K562 (cell line): ENCODE results near the gene PIGL. TPM values are rescaled to one million over a fixed set of nuclear protein-coding genes. Genes with fewer than 3 reads are reported as not detected.

Experiments
- ATAC-seq: fragments of 200-7000 bp; cut with Tn5 transposase; 3 replicates; pipeline ENCODE4 v1.9.1; 2020; ENCODE audit warnings: moderate library complexity
- BruUV-seq: library from RNA; stranded (reverse); fragments of 400-500 nt; replicated peaks from 2 replicates; lab custom pipeline; 2021; lab: Mats Ljungman, UMichigan
- CTCF ChIA-PET: fragments of 300-600 bp; formaldehyde crosslinking; extraction: SDS; loops from one replicate; lab custom pipeline; 2021; ENCODE audit warnings: low intra/inter-chr PET ratio; lab: Yijun Ruan, JAX
- POLR2A ChIA-PET: fragments of 300-600, 350-650 bp; sonication (Branson Sonifier 250); formaldehyde crosslinking; extraction: SDS; loops from one replicate; lab custom pipeline; 2021; ENCODE audit warnings: antibody characterized with exemption, inconsistent platforms; lab: Yijun Ruan, JAX
- DNase-seq, 4 experiments: peaks; one replicate each; pipeline versions ENCODE4 v3.0.0 to v3.0.0-alpha.2; 2011 to 2018; ENCODE audit warnings: low spot score in 3 of 4, mixed read lengths in 3 of 4; ENCODE audit errors: extremely low read depth in 1 of 4
- FAIRE-seq: peaks from 2 replicates; lab custom pipeline; 2011; peaks lifted over from hg19 to GRCh38; lab: Jason Lieb, UNC
- H2AFZ ChIP-seq: 2 replicates; pipeline ENCODE4 v1.6.0; 2011; ENCODE audit warnings: low read depth, low read length, control low read depth, inconsistent platforms
- H3K27ac ChIP-seq: fragments of 200-600 bp; 3 replicates; pipeline ENCODE4 v1.8.0; 2011; ENCODE audit warnings: low read depth, mild to moderate bottlenecking, control low read depth, inconsistent platforms, low read length, moderate library complexity, mixed read lengths; ENCODE audit errors: extremely low read depth
- H3K27me3 ChIP-seq, 2 experiments: fragments of 300-600 bp in 1 of 2; 2 replicates in 1 of 2; 3 replicates in 1 of 2; pipeline versions ENCODE4 v1.6.0 to v1.8.0; 2011; ENCODE audit warnings: inconsistent platforms in 2 of 2, low read length in 2 of 2, mild to moderate bottlenecking in 1 of 2, mixed read lengths in 1 of 2, moderate library complexity in 1 of 2; ENCODE audit not compliant: control insufficient read depth in 2 of 2, insufficient read depth in 2 of 2
- H3K36me3 ChIP-seq: fragments of 300-600 bp; 3 replicates; pipeline ENCODE4 v1.8.0; 2011; ENCODE audit warnings: mild to moderate bottlenecking, low read length, inconsistent platforms; ENCODE audit not compliant: control insufficient read depth, insufficient read depth
- H3K4me1 ChIP-seq, 2 experiments: fragments of 200-600 bp in 1 of 2; replicated peaks in 1 of 2; 2 replicates in 1 of 2; 3 replicates in 1 of 2; pipeline versions ENCODE4 v1.5.1 to v1.8.0; 2011; ENCODE audit warnings: inconsistent platforms in 2 of 2, low read length in 2 of 2, mild to moderate bottlenecking in 1 of 2, mixed read lengths in 1 of 2, moderate library complexity in 1 of 2; ENCODE audit not compliant: control insufficient read depth in 2 of 2, insufficient read depth in 2 of 2
- H3K4me2 ChIP-seq: 2 replicates; pipeline ENCODE4 v1.6.1; 2011; ENCODE audit warnings: low read length, control low read depth, inconsistent platforms, mixed read lengths; ENCODE audit not compliant: insufficient read depth
- H3K4me3 ChIP-seq: fragments of 200-600 bp; sonication (generic), shearing (Covaris generic); 2 replicates; pipeline ENCODE4 v1.5.1; 2016; ENCODE audit warnings: control low read depth, inconsistent platforms
- H3K79me2 ChIP-seq: fragments of 200-600 bp; 3 replicates; pipeline ENCODE4 v1.8.0; 2011; ENCODE audit warnings: low read length, inconsistent platforms; ENCODE audit not compliant: control insufficient read depth, insufficient read depth
- H3K9ac ChIP-seq, 2 experiments: 2 replicates each; pipeline versions ENCODE4 v1.6.0 to v1.6.1; 2011; ENCODE audit warnings: low read depth in 2 of 2, low read length in 2 of 2, control low read depth in 1 of 2, inconsistent platforms in 1 of 2, mild to moderate bottlenecking in 1 of 2, mixed read lengths in 1 of 2; ENCODE audit not compliant: insufficient read depth in 1 of 2
- H3K9me1 ChIP-seq: one replicate; pipeline ENCODE4 v1.6.0; 2011; ENCODE audit warnings: inconsistent platforms, mild to moderate bottlenecking, low read length, moderate library complexity; ENCODE audit not compliant: control insufficient read depth, insufficient read depth
- H3K9me3 ChIP-seq: replicated peaks from 2 replicates; pipeline ENCODE4 v1.5.1; 2011; ENCODE audit warnings: low read depth, low read length, inconsistent platforms; ENCODE audit not compliant: control insufficient read depth, insufficient read depth
- H4K20me1 ChIP-seq: replicated peaks from 2 replicates; pipeline ENCODE4 v1.6.1; 2011; ENCODE audit warnings: low read length, inconsistent platforms, mixed read lengths; ENCODE audit not compliant: control insufficient read depth, insufficient read depth
- ESRRA ChIP-seq: fragments of 450-650 bp; IDR thresholded peaks from 2 replicates; pipeline ENCODE4 v1.6.1; 2014; ENCODE audit warnings: low read depth, mild to moderate bottlenecking, moderate library complexity, borderline replicate concordance
- FOXA3 ChIP-seq, 2 experiments: fragments of 450-650 bp in 1 of 2; sonication (generic) in 1 of 2; formaldehyde crosslinking; IDR thresholded peaks in 1 of 2; conservative IDR thresholded peaks in 1 of 2; 2 replicates each; pipeline versions ENCODE4 v1.4.0 to v1.8.0; 2020 to 2022; ENCODE audit warnings: mild to moderate bottlenecking in 2 of 2, missing genetic modification reagents in 1 of 2
- GATA2 ChIP-seq: sonication (generic); formaldehyde crosslinking; IDR thresholded peaks from 2 replicates; pipeline ENCODE4 v1.4.0; 2020; ENCODE audit warnings: mild to moderate bottlenecking, missing genetic modification reagents
- GATAD2A ChIP-seq: fragments of 450-650 bp; IDR thresholded peaks from 2 replicates; pipeline ENCODE4 v1.6.1; 2017
- HMBOX1 ChIP-seq: sonication (generic); IDR thresholded peaks from 2 replicates; pipeline ENCODE4 v1.6.1; 2016
- MEIS2 ChIP-seq: fragments of 450-650 bp; IDR thresholded peaks from 2 replicates; pipeline ENCODE4 v1.6.1; 2014; ENCODE audit warnings: mild to moderate bottlenecking; ENCODE audit not compliant: partially characterized antibody
- NR2C2 ChIP-seq, 2 experiments: fragments of 200-800 bp in 1 of 2; sonication (Bioruptor generic) in 1 of 2; sonication (generic) in 1 of 2; formaldehyde crosslinking in 1 of 2; IDR thresholded peaks; 2 replicates each; pipeline versions ENCODE4 v1.6.1 to v1.8.0; 2016 to 2022; ENCODE audit warnings: mild to moderate bottlenecking in 1 of 2, missing compliant biosample characterization in 1 of 2, missing genetic modification characterization in 1 of 2, missing genetic modification reagents in 1 of 2
- POLR2A ChIP-seq: fragments of 450-650 bp; conservative IDR thresholded peaks from 2 replicates; pipeline ENCODE4 v1.6.1; 2016
- PYGO2 ChIP-seq: fragments of 450-650 bp; IDR thresholded peaks from 2 replicates; pipeline ENCODE4 v1.6.1; 2016; ENCODE audit warnings: mild to moderate bottlenecking, missing genetic modification characterization, moderate library complexity, missing compliant biosample characterization
- RBM17 ChIP-seq: fragments of 200-400 bp; formaldehyde crosslinking; IDR thresholded peaks from 2 replicates; pipeline ENCODE4 v1.6.1; 2017; ENCODE audit warnings: low read depth, mild to moderate bottlenecking, low read length, borderline replicate concordance
- SMARCE1 ChIP-seq: fragments of 450-650 bp; IDR thresholded peaks from 2 replicates; pipeline ENCODE4 v1.7.1; 2016; ENCODE audit warnings: mild to moderate bottlenecking
- SNRNP70 ChIP-seq: fragments of 200-400 bp; formaldehyde crosslinking; optimal IDR thresholded peaks from 2 replicates; pipeline ENCODE3; 2017; ENCODE audit warnings: low read depth, low read length
- THRB ChIP-seq: fragments of 450-650 bp; formaldehyde crosslinking; conservative IDR thresholded peaks from 2 replicates; pipeline ENCODE4 v1.4.0; 2022; ENCODE audit warnings: mild to moderate bottlenecking, missing genetic modification characterization
- ZNF197 ChIP-seq: fragments of 200-800 bp; sonication (Bioruptor generic); IDR thresholded peaks from 2 replicates; pipeline ENCODE4 v1.6.1; 2016; ENCODE audit warnings: low read depth, missing genetic modification characterization, missing compliant biosample characterization
- ZNF444 ChIP-seq: fragments of 250-450 bp; sonication (Bioruptor Pico); IDR thresholded peaks from 2 replicates; pipeline ENCODE4 v1.4.0; 2020; ENCODE audit warnings: mild to moderate bottlenecking, moderate library complexity
- WGBS: fragments of 100-300 bp; shearing (Covaris generic); methylation state at CpG from one replicate; pipeline ENCODE4 v1.1.6; 2016; ENCODE audit warnings: low coverage, mixed read lengths; ENCODE audit not compliant: insufficient coverage; ENCODE audit errors: missing lambda C conversion rate; 5-methylcytosine and 5-hydroxymethylcytosine counted together
- in situ Hi-C: fragments of 300-500 bp; cut with MboI; formaldehyde crosslinking; loops from 4 replicates; pipeline ENCODE4 v1.15.0; 2018; ENCODE audit warnings: inconsistent platforms, mixed read lengths
- intact Hi-C: fragments of 100-400 bp; cut with micrococcal nuclease; formaldehyde crosslinking; loops from 2 replicates; pipeline ENCODE4 v1.14.2; 2022
- polyA plus RNA-seq, 8 experiments: library from polyadenylated mRNA; depleted of rRNA in 4 of 8; stranded (reverse) in 5 of 8; unstranded in 3 of 8; fragments of >200 nt; fragmentation: Nextera tagmentation in 2 of 8; fragmentation: Illumina TruSeq in 1 of 8; extraction: Ambion mirVana in 2 of 8; extraction: Trizol in 1 of 8; gene quantifications; 2 replicates each; pipeline versions ENCODE4 v1.2.1 to v1.2.3, GENCODE V29; 2011 to 2014; ENCODE audit warnings: inconsistent platforms in 1 of 8, missing spikeins in 1 of 8
- total RNA-seq, 7 experiments: library from RNA; depleted of rRNA in 6 of 7; stranded (reverse); fragments of >200 nt in 6 of 7; fragmentation: Illumina TruSeq in 2 of 7; extraction: Trizol in 2 of 7; gene quantifications; 2 replicates each; pipeline versions ENCODE4 v1.2.1 to v1.2.3, GENCODE V29; 2011 to 2021; ENCODE audit warnings: low replicate concordance in 1 of 7

The PIGL gene
- total and polyA plus RNA-seq, 9 of the 15 experiments (the other 6 are each of a cell fraction or from before 2014, with no cell fraction given) = 19.9 to 55.3 (median 29.6) TPM

- no peaks in the 10 kb centered on the region for H3K27me3 ChIP-seq
- H3K9ac ChIP-seq = no peak overlapping the region
- CTCF ChIA-PET = no interaction called here
- TF ChIP-seq FOXA3 (CRISPR knock-in tag; conservative IDR thresholded peaks at IDR 0.05 in 1 of 2, IDR thresholded peaks at IDR 0.05 in 1 of 2) (no peak), ZNF444 (no peak), ZNF197 (CRISPR knock-in tag) (no peak), ESRRA (peak; percentile 69; the same call in 1 of the 2 replicates), MEIS2 (peak; percentile 19), SNRNP70 (no peak), NR2C2 (CRISPR knock-in tag; IDR thresholded peaks at IDR 0.05) (no peak), NR2C2 (tag; IDR thresholded peaks at IDR 0.05) (peak; percentile 38; the same call in 1 of the 2 replicates), GATAD2A (no peak), THRB (CRISPR knock-in tag) (no peak), RBM17 (no peak), HMBOX1 (peak; percentile 56; the same call in 1 of the 2 replicates), GATA2 (peak; percentile 59), SMARCE1 (0 out of 2 replicates have a peak, but pooled peaks have one; percentile 28), POLR2A (no peak), PYGO2 (tag) (no peak)
- TF ChIP-seq, all 486 proteins: peak for 6
- WGBS = 8% methylated on average over 6 of the region's 6 CpGs
- Histone ChIP-seq H3K4me1 (peaks cover 3 to 14% of the 10 kb centered on the region in 2 experiments; a peak in 3 of 5 replicates), H2AFZ (no peak overlapping the region), H3K27ac (peak overlapping the region; percentile 54; the same call in 2 of the 3 replicates), H4K20me1 (no peaks in the 10 kb centered on the region), H3K4me3 (no peak overlapping the region), H3K4me2 (no peak overlapping the region), H3K9me3 (no peaks in the 10 kb centered on the region), H3K9me1 (no peaks in the 10 kb centered on the region), H3K36me3 (0 out of 3 replicates have a peak, but pooled peaks cover under 1% of the 10 kb centered on the region), H3K79me2 (no peaks in the 10 kb centered on the region)
- POLR2A ChIA-PET = interaction anchor here (1.0 to 1.5 kb wide), 2 partner anchors 13 to 39 kb away, joined by 3 to 6 read pairs; no protein-coding TSS in a partner anchor
- BruUV-seq = no TSS peak
- in situ Hi-C loops = no loop called here
- DNase-seq (peak in 1 of 4 experiments; percentile 22), ATAC-seq (peak; percentile 65), FAIRE-seq (peak; percentile 48)
- intact Hi-C loops = no loop called here
These were observed 56.9 kb downstream of the PIGL start for GRCh38 chr17:16273929-16274339.
